Vagina (tissue), 2 donors: Measurements from ENCODE around the gene MICALL1.

ENCODE experiments used
- POLR2A ChIP-seq, 2 donors: fragments of 450-650 bp; IDR thresholded peaks; one replicate each; pipeline ENCODE4 v1.6.1; 2017; ENCODE audit warnings: antibody characterized with exemption in 2 of 2, mild to moderate bottlenecking in 2 of 2, moderate library complexity in 2 of 2
- POLR2AphosphoS5 ChIP-seq, 2 donors: sonication (generic); formaldehyde crosslinking; IDR thresholded peaks; one replicate each; pipeline ENCODE4 v1.9.0; 2017; ENCODE audit warnings: antibody characterized with exemption in 2 of 2, mild to moderate bottlenecking in 2 of 2, low read depth in 1 of 2; ENCODE audit not compliant: insufficient read depth in 1 of 2
- TF ChIP-seq, protein P1 (sequence below), 3 experiments: fragments of 450-650 bp in 2 of 3; fragments of 200-600 bp in 1 of 3; sonication (generic) in 1 of 3; IDR thresholded peaks; one replicate each; pipeline ENCODE4 v1.5.1; 2017 to 2019; ENCODE audit warnings: antibody characterized with exemption in 3 of 3, mild to moderate bottlenecking in 2 of 3, moderate library complexity in 2 of 3

DNA sequence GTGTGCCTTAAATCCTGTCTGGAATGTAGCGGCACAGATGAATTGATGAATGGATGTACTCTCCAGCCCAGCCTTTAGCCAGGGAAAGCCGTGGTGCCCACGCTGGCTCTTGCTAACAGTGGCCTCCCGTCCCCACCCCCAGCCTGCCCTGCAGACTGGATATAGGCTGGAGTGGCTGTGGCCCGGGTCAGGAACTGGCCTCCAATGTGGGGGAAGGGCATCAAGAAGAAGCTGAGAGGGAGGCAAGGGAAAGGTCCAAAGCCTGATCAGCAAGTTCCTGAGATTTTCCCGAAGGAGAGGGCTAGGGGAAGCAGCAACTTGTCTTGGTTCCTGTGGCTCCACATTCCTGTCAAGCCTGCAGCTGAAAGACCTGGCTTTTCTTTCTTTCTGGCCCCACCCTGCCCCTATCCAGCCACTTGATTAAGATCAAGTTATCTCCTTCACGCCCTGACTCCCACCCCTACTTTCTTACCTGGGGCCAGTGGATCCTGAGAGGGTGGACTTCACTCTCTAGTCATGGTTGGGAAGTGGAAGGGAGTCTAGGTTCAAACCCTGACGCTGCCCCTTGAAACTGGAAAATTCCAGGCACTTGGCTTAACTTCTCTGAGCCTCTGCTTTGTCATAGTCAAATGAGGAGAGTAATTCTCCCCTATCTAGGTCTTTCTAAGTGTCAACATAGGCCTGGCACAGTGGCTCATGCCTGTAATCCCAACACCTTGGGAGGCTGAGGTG is 11.0 kb upstream of the MICALL1 start:
- TF ChIP-seq, protein P1, sequence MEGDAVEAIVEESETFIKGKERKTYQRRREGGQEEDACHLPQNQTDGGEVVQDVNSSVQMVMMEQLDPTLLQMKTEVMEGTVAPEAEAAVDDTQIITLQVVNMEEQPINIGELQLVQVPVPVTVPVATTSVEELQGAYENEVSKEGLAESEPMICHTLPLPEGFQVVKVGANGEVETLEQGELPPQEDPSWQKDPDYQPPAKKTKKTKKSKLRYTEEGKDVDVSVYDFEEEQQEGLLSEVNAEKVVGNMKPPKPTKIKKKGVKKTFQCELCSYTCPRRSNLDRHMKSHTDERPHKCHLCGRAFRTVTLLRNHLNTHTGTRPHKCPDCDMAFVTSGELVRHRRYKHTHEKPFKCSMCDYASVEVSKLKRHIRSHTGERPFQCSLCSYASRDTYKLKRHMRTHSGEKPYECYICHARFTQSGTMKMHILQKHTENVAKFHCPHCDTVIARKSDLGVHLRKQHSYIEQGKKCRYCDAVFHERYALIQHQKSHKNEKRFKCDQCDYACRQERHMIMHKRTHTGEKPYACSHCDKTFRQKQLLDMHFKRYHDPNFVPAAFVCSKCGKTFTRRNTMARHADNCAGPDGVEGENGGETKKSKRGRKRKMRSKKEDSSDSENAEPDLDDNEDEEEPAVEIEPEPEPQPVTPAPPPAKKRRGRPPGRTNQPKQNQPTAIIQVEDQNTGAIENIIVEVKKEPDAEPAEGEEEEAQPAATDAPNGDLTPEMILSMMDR (IDR thresholded peaks at IDR 0.05) = no peak
- TF ChIP-seq POLR2A (IDR thresholded peaks at IDR 0.05) = no peak
- peak in 1 of 2 donors; percentile 33 for TF ChIP-seq POLR2AphosphoS5 (IDR thresholded peaks at IDR 0.05; ENCODE audit: insufficient read depth in 1 of 2, low read depth in 1 of 2)
